ENCODE data around the gene SLC25A34. TPM values are rescaled to one million over a fixed set of nuclear protein-coding genes. Genes with fewer than 3 reads are reported as not detected.

The SLC25A34 gene
- total RNA-seq: 1 to 10 TPM in 2 of 4 donors, under 1 TPM in 2; 0.38 to 1.8 (median 0.99) TPM

DNA sequence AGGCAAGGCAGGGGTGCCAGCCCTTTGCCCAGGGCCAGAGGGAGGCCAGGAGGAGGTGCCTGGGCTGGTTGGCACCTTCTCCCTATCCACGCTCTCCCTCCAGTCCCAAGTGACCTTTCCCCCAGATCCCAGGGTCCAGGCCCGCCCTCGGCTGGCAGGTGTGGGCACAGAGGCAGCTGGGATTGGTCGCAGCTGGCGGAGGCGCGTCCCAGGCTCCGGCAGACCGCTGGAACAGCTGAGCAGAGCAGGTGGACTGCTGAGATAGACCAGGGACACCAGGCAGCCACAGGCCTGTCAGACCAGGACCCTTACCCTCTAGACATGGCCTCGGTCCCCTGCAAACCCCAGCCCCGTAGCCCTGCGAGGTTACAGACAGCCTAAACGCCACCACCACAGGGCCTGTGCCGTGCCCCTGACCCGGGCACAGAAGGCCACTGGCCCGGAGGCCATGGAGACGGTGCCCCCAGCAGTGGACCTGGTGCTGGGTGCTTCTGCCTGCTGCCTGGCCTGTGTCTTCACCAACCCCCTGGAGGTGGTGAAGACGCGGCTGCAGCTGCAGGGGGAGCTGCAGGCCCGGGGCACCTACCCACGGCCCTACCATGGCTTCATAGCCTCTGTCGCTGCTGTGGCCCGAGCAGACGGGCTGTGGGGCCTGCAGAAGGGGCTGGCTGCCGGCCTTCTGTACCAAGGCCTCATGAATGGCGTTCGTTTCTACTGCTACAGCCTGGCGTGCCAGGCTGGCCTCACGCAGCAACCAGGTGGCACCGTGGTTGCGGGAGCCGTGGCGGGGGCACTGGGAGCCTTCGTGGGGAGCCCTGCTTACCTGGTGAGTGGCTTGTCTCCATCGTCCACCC lies at the start of gene SLC25A34:
Gene SLC25A34, plus strand, starts transcription at position 221 of the 854 bp plus-strand sequence. Its CDS starts 228 bp downstream, at position 449.
- intact Hi-C loops (cut with DNase I; ENCODE audit: low total_unique reads): no loop called here
- no peak for DNase-seq (ENCODE audit: low spot score in 2 of 2)
- TF ChIP-seq, protein P1, sequence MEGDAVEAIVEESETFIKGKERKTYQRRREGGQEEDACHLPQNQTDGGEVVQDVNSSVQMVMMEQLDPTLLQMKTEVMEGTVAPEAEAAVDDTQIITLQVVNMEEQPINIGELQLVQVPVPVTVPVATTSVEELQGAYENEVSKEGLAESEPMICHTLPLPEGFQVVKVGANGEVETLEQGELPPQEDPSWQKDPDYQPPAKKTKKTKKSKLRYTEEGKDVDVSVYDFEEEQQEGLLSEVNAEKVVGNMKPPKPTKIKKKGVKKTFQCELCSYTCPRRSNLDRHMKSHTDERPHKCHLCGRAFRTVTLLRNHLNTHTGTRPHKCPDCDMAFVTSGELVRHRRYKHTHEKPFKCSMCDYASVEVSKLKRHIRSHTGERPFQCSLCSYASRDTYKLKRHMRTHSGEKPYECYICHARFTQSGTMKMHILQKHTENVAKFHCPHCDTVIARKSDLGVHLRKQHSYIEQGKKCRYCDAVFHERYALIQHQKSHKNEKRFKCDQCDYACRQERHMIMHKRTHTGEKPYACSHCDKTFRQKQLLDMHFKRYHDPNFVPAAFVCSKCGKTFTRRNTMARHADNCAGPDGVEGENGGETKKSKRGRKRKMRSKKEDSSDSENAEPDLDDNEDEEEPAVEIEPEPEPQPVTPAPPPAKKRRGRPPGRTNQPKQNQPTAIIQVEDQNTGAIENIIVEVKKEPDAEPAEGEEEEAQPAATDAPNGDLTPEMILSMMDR (IDR thresholded peaks at IDR 0.05): no peak
- TF ChIP-seq POLR2A (IDR thresholded peaks at IDR 0.05): no peak
- WGBS, 2 donors: 70% methylated on average over 21 to 24 of the region's 35 CpGs
- H3K4me3 ChIP-seq (ENCODE audit: low read depth, poor library complexity, severe bottlenecking): no peak within 1 kb of the TSS

DNA sequence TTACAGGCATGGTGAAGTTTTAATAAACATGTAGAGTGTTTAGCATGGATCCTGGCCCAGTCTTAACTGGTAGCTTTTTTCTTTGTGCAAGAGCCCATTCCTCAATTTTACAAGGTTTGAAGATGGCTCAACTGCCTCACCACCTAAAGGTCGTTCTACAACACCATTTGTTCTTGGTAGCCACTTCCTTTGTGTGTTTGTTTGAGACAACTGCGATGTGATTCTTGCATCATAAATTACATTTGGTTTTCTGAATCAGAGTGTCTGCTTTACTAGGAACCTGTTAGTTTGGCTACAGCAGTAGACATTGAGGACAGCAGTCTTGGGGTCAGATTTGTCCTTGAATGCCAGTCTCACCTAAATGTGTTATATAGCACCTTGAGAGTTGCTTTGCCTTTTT lies 48.6 kb upstream of the SLC25A34 start:
- no peak for DNase-seq (ENCODE audit: low spot score in 2 of 2)
- no peak overlapping the region for H3K4me3 ChIP-seq (ENCODE audit: low read depth, poor library complexity, severe bottlenecking)
- intact Hi-C loops (cut with DNase I; ENCODE audit: low total_unique reads): no loop called here
- 66 to 73% methylated on average over 2 of the region's 2 CpGs for WGBS, 2 donors
- no peak for TF ChIP-seq POLR2A (IDR thresholded peaks at IDR 0.05)
- TF ChIP-seq, protein P1 (IDR thresholded peaks at IDR 0.05): no peak

DNA sequence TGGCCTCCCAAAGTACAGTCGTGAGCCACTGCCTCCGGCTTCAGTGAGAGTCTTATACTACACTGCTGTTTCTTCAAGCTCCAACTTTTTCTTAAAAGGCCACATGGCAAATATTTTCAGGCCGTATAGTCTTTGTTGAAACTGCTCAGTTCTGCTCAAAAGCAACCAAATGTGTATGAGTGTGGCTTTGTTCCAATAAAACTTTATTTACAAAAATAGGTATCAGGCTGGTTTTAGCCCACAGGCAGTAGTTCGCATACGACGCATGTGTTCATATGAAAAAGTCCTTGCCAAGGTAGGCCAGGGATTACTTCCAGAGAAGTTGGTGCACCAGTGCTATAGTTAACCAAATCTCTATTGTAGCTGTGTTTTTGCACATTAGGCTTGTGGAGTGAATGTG lies 45.7 kb upstream of the SLC25A34 start:
- WGBS, 2 donors: 92 to 98% methylated on average over 6 of the region's 6 CpGs
- no peak overlapping the region for H3K4me3 ChIP-seq (ENCODE audit: low read depth, poor library complexity, severe bottlenecking)
- DNase-seq (ENCODE audit: low spot score in 2 of 2): no peak
- no peak for TF ChIP-seq POLR2A (IDR thresholded peaks at IDR 0.05)
- TF ChIP-seq, protein P1 (IDR thresholded peaks at IDR 0.05): no peak
- intact Hi-C loops (cut with DNase I; ENCODE audit: low total_unique reads): no loop called here

DNA sequence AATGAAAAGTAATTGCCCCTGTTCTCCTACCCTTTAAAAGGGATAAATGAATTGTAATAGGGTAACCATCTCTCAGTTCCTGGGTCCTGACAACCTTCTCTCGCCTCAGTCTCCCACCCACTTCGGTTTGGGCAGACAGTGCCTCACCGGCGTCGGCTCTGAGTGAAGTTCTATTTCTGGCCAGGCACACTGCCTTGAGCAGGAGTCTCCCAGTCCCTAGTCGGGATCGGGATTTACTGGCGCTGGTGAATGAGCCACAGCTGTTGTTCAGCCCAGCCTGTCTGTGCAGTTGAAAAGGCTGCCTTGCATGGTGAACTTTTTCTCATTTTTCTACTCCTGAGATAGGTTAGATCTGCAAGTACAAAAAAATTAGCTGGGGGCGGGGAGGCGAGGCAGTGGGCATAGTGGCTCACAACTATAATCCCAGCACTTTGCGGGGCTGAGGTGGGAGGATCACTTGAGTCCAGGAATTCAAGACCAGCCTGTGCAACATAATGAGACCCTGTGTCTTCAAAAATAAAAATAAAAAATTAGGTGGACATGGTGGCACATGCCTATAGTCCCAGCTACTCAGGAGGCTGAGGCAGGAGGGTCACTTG lies 44.5 kb upstream of the SLC25A34 start:
- WGBS, 2 donors: 49 to 56% methylated on average over 11 of the region's 11 CpGs
- H3K4me3 ChIP-seq (ENCODE audit: low read depth, poor library complexity, severe bottlenecking): no peak overlapping the region
- TF ChIP-seq POLR2A (IDR thresholded peaks at IDR 0.05): no peak
- TF ChIP-seq, protein P1 (IDR thresholded peaks at IDR 0.05): no peak
- intact Hi-C loops (cut with DNase I; ENCODE audit: low total_unique reads): no loop called here
- DNase-seq (ENCODE audit: low spot score in 2 of 2): no peak

DNA sequence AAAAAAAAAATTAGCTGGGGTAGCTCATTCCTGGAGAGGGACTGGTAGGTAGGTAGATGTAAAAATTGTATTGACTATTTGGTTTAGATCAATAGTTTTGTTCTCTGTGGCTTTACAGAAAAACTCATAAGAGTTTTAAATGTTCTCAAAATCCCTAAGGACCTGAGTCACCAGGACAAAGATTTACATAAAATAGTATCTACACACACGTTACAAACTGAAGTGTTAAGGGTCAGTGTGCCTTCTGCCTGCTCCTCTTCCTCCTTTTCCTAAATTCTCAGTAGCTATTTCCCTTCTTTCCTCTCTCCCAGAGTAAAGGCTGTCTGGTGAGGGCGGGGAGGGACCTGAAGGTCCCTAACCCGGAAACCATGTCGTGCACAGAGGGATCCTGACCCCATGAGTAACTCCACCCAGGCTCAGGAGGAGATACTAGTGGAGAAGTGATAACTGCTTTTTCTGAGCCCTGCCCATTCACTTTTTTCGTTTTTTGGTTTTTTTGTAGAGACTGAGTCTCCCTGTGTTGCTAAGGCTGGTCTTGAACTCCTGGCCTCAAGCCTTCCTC lies 43.9 kb upstream of the SLC25A34 start:
- 49 to 71% methylated on average over 5 of the region's 5 CpGs for WGBS, 2 donors
- no peak for TF ChIP-seq POLR2A (IDR thresholded peaks at IDR 0.05)
- TF ChIP-seq, protein P1 (IDR thresholded peaks at IDR 0.05): no peak
- H3K4me3 ChIP-seq (ENCODE audit: low read depth, poor library complexity, severe bottlenecking): no peak overlapping the region
- intact Hi-C loops (cut with DNase I; ENCODE audit: low total_unique reads): no loop called here
- no peak for DNase-seq (ENCODE audit: low spot score in 2 of 2)

All from lower leg skin (tissue), 4 donors.